ENCODE data around the gene ISOC2. TPM values are rescaled to one million over a fixed set of nuclear protein-coding genes. Genes with fewer than 3 reads are reported as not detected.

ISOC2 gene
- total RNA-seq, 1 donor from 2014 or later: 14.8 TPM

GRCh38 chr19:55471266-55471665 lies 9.8 kb upstream of the ISOC2 start:
- H3K79me2 ChIP-seq (ENCODE audit: low read depth): no peaks in the 10 kb centered on the region
- peaks cover 30% of the 10 kb centered on the region for H3K4me1 Mint-ChIP-seq
- no peak for DNase-seq (ENCODE audit: low spot score)
- H3K27ac Mint-ChIP-seq: no peak overlapping the region
- H3K27me3 Mint-ChIP-seq (ENCODE audit: insufficient read depth, low read depth): peaks cover 14% of the 10 kb centered on the region
- H3K9me3 ChIP-seq (ENCODE audit: low read depth): no peaks in the 10 kb centered on the region
- H3K9me3 Mint-ChIP-seq: no peaks in the 10 kb centered on the region
- H3K27me3 ChIP-seq: no peaks in the 10 kb centered on the region
- no peak overlapping the region for H3K27ac ChIP-seq
- peaks cover 48% of the 10 kb centered on the region for H3F3A ChIP-seq (ENCODE audit: low read depth)
- TF ChIP-seq EZH2 (IDR thresholded peaks at IDR 0.05) (no peak), EZH2phosphoT487 (IDR thresholded peaks at IDR 0.05) (no peak), CTCF (IDR thresholded peaks at IDR 0.05) (no peak)
- H2AFZ ChIP-seq (replicated peaks): no peak overlapping the region
- no peak overlapping the region for H3K9ac ChIP-seq
- no peak overlapping the region for H3K4me3 Mint-ChIP-seq
- no peaks in the 10 kb centered on the region for H4K20me1 ChIP-seq (ENCODE audit: low read depth)
- peaks cover 27% of the 10 kb centered on the region for H3K4me1 ChIP-seq
- H3K36me3 ChIP-seq: no peaks in the 10 kb centered on the region
- no peak overlapping the region for H3K4me2 ChIP-seq
- no peak overlapping the region for H3K4me3 ChIP-seq
- no peaks in the 10 kb centered on the region for H3K36me3 Mint-ChIP-seq

GRCh38 chr19:55468054-55468393 lies 6.6 kb upstream of the ISOC2 start:
- H2AFZ ChIP-seq (replicated peaks): no peak overlapping the region
- H3K4me2 ChIP-seq: no peak overlapping the region
- Mint-ChIP-seq H3K27ac (no peak overlapping the region), H3K36me3 (no peaks in the 10 kb centered on the region), H3K4me3 (no peak overlapping the region), H3K27me3 (ENCODE audit: insufficient read depth, low read depth) (peaks cover 8% of the 10 kb centered on the region), H3K9me3 (no peaks in the 10 kb centered on the region), H3K4me1 (peaks cover 10% of the 10 kb centered on the region)
- no peak overlapping the region for H3K27ac ChIP-seq
- H3K4me1 ChIP-seq: peaks cover 11% of the 10 kb centered on the region
- no peaks in the 10 kb centered on the region for H3K27me3 ChIP-seq
- DNase-seq (ENCODE audit: low spot score): no peak
- H3K9ac ChIP-seq: no peak overlapping the region
- H3K36me3 ChIP-seq: no peaks in the 10 kb centered on the region
- no peaks in the 10 kb centered on the region for H4K20me1 ChIP-seq (ENCODE audit: low read depth)
- no peak overlapping the region for H3K4me3 ChIP-seq
- H3F3A ChIP-seq (ENCODE audit: low read depth): peaks cover 21% of the 10 kb centered on the region
- H3K79me2 ChIP-seq (ENCODE audit: low read depth): no peaks in the 10 kb centered on the region
- TF ChIP-seq EZH2 (IDR thresholded peaks at IDR 0.05): no peak
- no peak for TF ChIP-seq CTCF (IDR thresholded peaks at IDR 0.05)
- TF ChIP-seq EZH2phosphoT487 (IDR thresholded peaks at IDR 0.05): no peak
- H3K9me3 ChIP-seq (ENCODE audit: low read depth): no peaks in the 10 kb centered on the region

- H3K4me3 Mint-ChIP-seq: no peak overlapping the region
- H3K9ac ChIP-seq: no peak overlapping the region
- no peaks in the 10 kb centered on the region for H3K9me3 ChIP-seq (ENCODE audit: low read depth)
Observed at GRCh38 chr19:55467236-55468053, 6.0 kb upstream of the ISOC2 start.

More at GRCh38 chr19:55467236-55468053, 6.0 kb upstream of the ISOC2 start:
- Histone ChIP-seq H3K4me3 (no peak overlapping the region), H2AFZ (replicated peaks) (no peak overlapping the region), H3K4me2 (no peak overlapping the region), H3K27me3 (no peaks in the 10 kb centered on the region), H4K20me1 (ENCODE audit: low read depth) (no peaks in the 10 kb centered on the region), H3K79me2 (ENCODE audit: low read depth) (no peaks in the 10 kb centered on the region), H3K36me3 (no peaks in the 10 kb centered on the region), H3K27ac (no peak overlapping the region), H3K4me1 (peaks cover 10% of the 10 kb centered on the region), H3F3A (ENCODE audit: low read depth) (peaks cover 26% of the 10 kb centered on the region)
- peaks cover 11% of the 10 kb centered on the region for H3K4me1 Mint-ChIP-seq
- no peaks in the 10 kb centered on the region for H3K36me3 Mint-ChIP-seq
- peak; percentile 70 for DNase-seq (ENCODE audit: low spot score)
- peak; percentile 99 for TF ChIP-seq CTCF (IDR thresholded peaks at IDR 0.05)
- TF ChIP-seq EZH2phosphoT487 (IDR thresholded peaks at IDR 0.05): no peak
- peaks cover 11% of the 10 kb centered on the region for H3K27me3 Mint-ChIP-seq (ENCODE audit: insufficient read depth, low read depth)
- H3K27ac Mint-ChIP-seq: no peak overlapping the region
- H3K9me3 Mint-ChIP-seq: no peaks in the 10 kb centered on the region
